ENCODE results near the gene VCPKMT.

DNA sequence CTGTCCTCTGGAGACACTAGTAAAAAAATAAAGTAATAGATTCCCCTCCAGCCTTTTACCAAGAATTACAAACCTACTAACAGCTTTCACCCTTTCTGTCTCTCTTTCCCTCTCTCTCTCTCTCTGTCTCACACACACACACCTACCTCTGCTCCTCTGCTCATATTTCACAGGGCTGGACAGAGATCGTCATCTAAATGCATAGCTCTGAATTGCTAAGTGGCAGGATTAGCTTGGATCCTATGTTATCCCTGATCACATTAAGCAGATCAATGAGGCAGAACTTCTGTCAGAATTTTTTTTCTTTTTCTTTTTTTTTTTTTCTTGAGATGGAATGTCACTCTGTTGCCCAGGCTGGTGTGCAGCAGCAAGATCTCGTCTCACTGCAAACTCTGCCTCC is 22.9 kb downstream of the VCPKMT start:
- TF ChIP-seq, protein P1, sequence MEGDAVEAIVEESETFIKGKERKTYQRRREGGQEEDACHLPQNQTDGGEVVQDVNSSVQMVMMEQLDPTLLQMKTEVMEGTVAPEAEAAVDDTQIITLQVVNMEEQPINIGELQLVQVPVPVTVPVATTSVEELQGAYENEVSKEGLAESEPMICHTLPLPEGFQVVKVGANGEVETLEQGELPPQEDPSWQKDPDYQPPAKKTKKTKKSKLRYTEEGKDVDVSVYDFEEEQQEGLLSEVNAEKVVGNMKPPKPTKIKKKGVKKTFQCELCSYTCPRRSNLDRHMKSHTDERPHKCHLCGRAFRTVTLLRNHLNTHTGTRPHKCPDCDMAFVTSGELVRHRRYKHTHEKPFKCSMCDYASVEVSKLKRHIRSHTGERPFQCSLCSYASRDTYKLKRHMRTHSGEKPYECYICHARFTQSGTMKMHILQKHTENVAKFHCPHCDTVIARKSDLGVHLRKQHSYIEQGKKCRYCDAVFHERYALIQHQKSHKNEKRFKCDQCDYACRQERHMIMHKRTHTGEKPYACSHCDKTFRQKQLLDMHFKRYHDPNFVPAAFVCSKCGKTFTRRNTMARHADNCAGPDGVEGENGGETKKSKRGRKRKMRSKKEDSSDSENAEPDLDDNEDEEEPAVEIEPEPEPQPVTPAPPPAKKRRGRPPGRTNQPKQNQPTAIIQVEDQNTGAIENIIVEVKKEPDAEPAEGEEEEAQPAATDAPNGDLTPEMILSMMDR (IDR thresholded peaks at IDR 0.05), result no peak
- TF ChIP-seq POLR2A (IDR thresholded peaks at IDR 0.05), result no peak

Data from Peyer's patch (tissue), 4 donors.